ENCODE measurements around the gene S100A14. TPM values are rescaled to one million over a fixed set of nuclear protein-coding genes. Genes with fewer than 3 reads are reported as not detected.

The S100A14 gene
- total RNA-seq, 2 donors from 2014 or later: 4.2 to 4.9 TPM

GRCh38 chr1:153631047-153632022, 15.2 kb upstream of the S100A14 start:
- no peak for DNase-seq (ENCODE audit: low spot score)
- no peak for ATAC-seq (ENCODE audit: insufficient number of reproducible peaks, low FRiP score, low read depth)
- no peaks in the 10 kb centered on the region for H3K36me3 ChIP-seq
- peak overlapping the region in 1 of 2 donors; percentile 91 for H3K27ac ChIP-seq
- no peaks in the 10 kb centered on the region for H3K9me3 ChIP-seq
- no peak overlapping the region for H3K4me3 ChIP-seq
- H3K4me1 ChIP-seq (ENCODE audit: control insufficient read depth in 1 of 2, low read depth in 2 of 2): peaks cover 22 to 43% of the 10 kb centered on the region in 2 donors
- H3K27me3 ChIP-seq (replicated peaks; ENCODE audit: insufficient read depth): no peaks in the 10 kb centered on the region
- TF ChIP-seq CTCF (IDR thresholded peaks at IDR 0.05): no peak

GRCh38 chr1:153630384-153630783, 14.3 kb upstream of the S100A14 start:
- no peaks in the 10 kb centered on the region for H3K27me3 ChIP-seq (replicated peaks; ENCODE audit: insufficient read depth)
- H3K27ac ChIP-seq: peak overlapping the region; percentile 84 to 91
- peaks cover 17 to 43% of the 10 kb centered on the region in 2 donors for H3K4me1 ChIP-seq (ENCODE audit: control insufficient read depth in 1 of 2, low read depth in 2 of 2)
- no peaks in the 10 kb centered on the region for H3K36me3 ChIP-seq
- H3K9me3 ChIP-seq: no peaks in the 10 kb centered on the region
- H3K4me3 ChIP-seq: no peak overlapping the region
- ATAC-seq (ENCODE audit: insufficient number of reproducible peaks, low FRiP score, low read depth) (no peak), DNase-seq (ENCODE audit: low spot score) (no peak)
- TF ChIP-seq CTCF (IDR thresholded peaks at IDR 0.05): no peak

- no peak for TF ChIP-seq CTCF (IDR thresholded peaks at IDR 0.05)
- Histone ChIP-seq H3K9me3 (no peaks in the 10 kb centered on the region), H3K4me3 (no peak overlapping the region), H3K4me1 (ENCODE audit: control insufficient read depth in 1 of 2, low read depth in 2 of 2) (peaks cover 13 to 41% of the 10 kb centered on the region in 2 donors), H3K27me3 (replicated peaks; ENCODE audit: insufficient read depth) (no peaks in the 10 kb centered on the region), H3K27ac (peak overlapping the region; percentile 84 to 91), H3K36me3 (no peaks in the 10 kb centered on the region)
- ATAC-seq (ENCODE audit: insufficient number of reproducible peaks, low FRiP score, low read depth) (no peak), DNase-seq (ENCODE audit: low spot score) (no peak)
Observed at GRCh38 chr1:153629971-153630370, 13.8 kb upstream of the S100A14 start.

- Histone ChIP-seq H3K4me1 (ENCODE audit: control insufficient read depth in 1 of 2, low read depth in 2 of 2) (peaks cover 12 to 38% of the 10 kb centered on the region in 2 donors), H3K27me3 (replicated peaks; ENCODE audit: insufficient read depth) (no peaks in the 10 kb centered on the region), H3K27ac (peak overlapping the region; percentile 84 to 91), H3K9me3 (no peaks in the 10 kb centered on the region), H3K4me3 (no peak overlapping the region), H3K36me3 (no peaks in the 10 kb centered on the region)
- ATAC-seq (ENCODE audit: insufficient number of reproducible peaks, low FRiP score, low read depth): no peak
- TF ChIP-seq CTCF (IDR thresholded peaks at IDR 0.05): no peak
- no peak for DNase-seq (ENCODE audit: low spot score)
Observed at GRCh38 chr1:153629343-153629665, 13.2 kb upstream of the S100A14 start.

GRCh38 chr1:153628638-153629342, 12.7 kb upstream of the S100A14 start:
- ATAC-seq (ENCODE audit: insufficient number of reproducible peaks, low FRiP score, low read depth) (no peak), DNase-seq (ENCODE audit: low spot score) (no peak)
- H3K27me3 ChIP-seq (replicated peaks; ENCODE audit: insufficient read depth): no peaks in the 10 kb centered on the region
- no peaks in the 10 kb centered on the region for H3K36me3 ChIP-seq
- no peaks in the 10 kb centered on the region for H3K9me3 ChIP-seq
- no peak overlapping the region for H3K4me3 ChIP-seq
- H3K4me1 ChIP-seq (ENCODE audit: control insufficient read depth in 1 of 2, low read depth in 2 of 2): peaks cover 12 to 38% of the 10 kb centered on the region in 2 donors
- TF ChIP-seq CTCF (IDR thresholded peaks at IDR 0.05): no peak
- peak overlapping the region; percentile 84 to 91 for H3K27ac ChIP-seq

Data from thoracic aorta (tissue), 2 donors.